IPS-NIHi11 (cell line): ENCODE results near the gene ST8SIA2.

Experiments used
- DNase-seq: peaks from one replicate; pipeline ENCODE4 v3.0.0; 2012; ENCODE audit warnings: mixed read lengths, low spot score

The ST8SIA2 gene

GRCh38 chr15:92399271-92399950 is 5.7 kb downstream of the ST8SIA2 start:
- DNase-seq, result no peak

GRCh38 chr15:92400573-92400972 is 6.9 kb downstream of the ST8SIA2 start:
- DNase-seq, result no peak

- no peak for DNase-seq
These were observed 7.5 kb downstream of the ST8SIA2 start for GRCh38 chr15:92400980-92401787.

GRCh38 chr15:92402751-92403150 is 9.1 kb downstream of the ST8SIA2 start:
- no peak for DNase-seq

- DNase-seq, result no peak
These were observed 12.3 kb downstream of the ST8SIA2 start for GRCh38 chr15:92405942-92406341.

GRCh38 chr15:92407321-92407720 is 13.6 kb downstream of the ST8SIA2 start:
- no peak for DNase-seq

- no peak for DNase-seq
These were observed 14.2 kb downstream of the ST8SIA2 start for GRCh38 chr15:92407916-92408315.

GRCh38 chr15:92409006-92409405 is 15.3 kb downstream of the ST8SIA2 start:
- DNase-seq, result no peak

- no peak for DNase-seq
These were observed 15.8 kb downstream of the ST8SIA2 start for GRCh38 chr15:92409521-92409920.

GRCh38 chr15:92410537-92410936 is 16.9 kb downstream of the ST8SIA2 start:
- no peak for DNase-seq

GRCh38 chr15:92411256-92411655 is 17.6 kb downstream of the ST8SIA2 start:
- no peak for DNase-seq

- peak; percentile 16 for DNase-seq
These were observed 19.8 kb downstream of the ST8SIA2 start for GRCh38 chr15:92413510-92413909.

GRCh38 chr15:92415639-92416297 is 22.1 kb downstream of the ST8SIA2 start:
- no peak for DNase-seq

- DNase-seq, result no peak
These were observed 22.9 kb downstream of the ST8SIA2 start for GRCh38 chr15:92416557-92416956.

GRCh38 chr15:92417716-92418115 is 24.0 kb downstream of the ST8SIA2 start:
- DNase-seq, result no peak

- DNase-seq, result no peak
These were observed 25.2 kb downstream of the ST8SIA2 start for GRCh38 chr15:92418864-92419263.

GRCh38 chr15:92421976-92422375 is 28.3 kb downstream of the ST8SIA2 start:
- DNase-seq, result no peak

GRCh38 chr15:92425578-92426225 is 32.0 kb downstream of the ST8SIA2 start:
- no peak for DNase-seq

GRCh38 chr15:92429378-92430068 is 35.8 kb downstream of the ST8SIA2 start:
- peak; percentile 38 for DNase-seq

GRCh38 chr15:92430069-92430440 is 36.4 kb downstream of the ST8SIA2 start:
- no peak for DNase-seq

GRCh38 chr15:92435145-92435544 is 41.5 kb downstream of the ST8SIA2 start:
- no peak for DNase-seq

- DNase-seq, result no peak
These were observed 44.8 kb downstream of the ST8SIA2 start for GRCh38 chr15:92438471-92438870.
